Measurements from ENCODE around the gene SLC24A1. TPM values are rescaled to one million over a fixed set of nuclear protein-coding genes. Genes with fewer than 3 reads are reported as not detected.

The SLC24A1 gene
- total RNA-seq, 1 experiment from 2014 or later, result 13.0 TPM

DNA sequence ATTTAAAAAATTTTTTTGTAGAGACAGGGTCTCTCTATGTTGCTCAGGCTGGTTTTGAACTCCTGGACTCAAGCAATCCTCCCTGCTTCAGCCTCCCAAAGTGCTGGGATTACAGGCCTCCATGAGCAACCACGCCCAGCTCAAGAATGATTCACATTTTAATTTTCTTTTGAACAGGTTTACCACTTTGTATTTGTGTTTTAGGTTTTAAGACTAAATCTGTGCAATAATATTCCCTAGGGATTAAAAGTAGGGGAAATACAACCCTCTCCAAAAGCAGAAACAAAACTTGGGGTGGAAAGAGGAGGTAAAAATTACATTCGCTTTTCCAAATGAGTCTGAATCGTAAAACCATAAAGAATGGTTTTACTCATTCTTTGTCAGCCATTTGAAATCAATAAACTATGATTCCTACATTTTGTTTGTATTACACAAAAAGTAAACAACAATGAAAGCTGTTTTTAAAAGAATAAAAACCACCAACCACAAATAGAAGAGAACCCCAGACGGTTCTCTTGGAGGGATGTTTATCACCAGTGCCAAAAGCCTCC is 37.8 kb downstream of the SLC24A1 start:
- no peak for TF ChIP-seq TCF7L2 (IDR thresholded peaks at IDR 0.05; ENCODE audit: low read depth, low read length)
- TF ChIP-seq POLR2AphosphoS5 (IDR thresholded peaks at IDR 0.05; ENCODE audit: low read depth, low read length), result no peak
- TF ChIP-seq, protein P1, sequence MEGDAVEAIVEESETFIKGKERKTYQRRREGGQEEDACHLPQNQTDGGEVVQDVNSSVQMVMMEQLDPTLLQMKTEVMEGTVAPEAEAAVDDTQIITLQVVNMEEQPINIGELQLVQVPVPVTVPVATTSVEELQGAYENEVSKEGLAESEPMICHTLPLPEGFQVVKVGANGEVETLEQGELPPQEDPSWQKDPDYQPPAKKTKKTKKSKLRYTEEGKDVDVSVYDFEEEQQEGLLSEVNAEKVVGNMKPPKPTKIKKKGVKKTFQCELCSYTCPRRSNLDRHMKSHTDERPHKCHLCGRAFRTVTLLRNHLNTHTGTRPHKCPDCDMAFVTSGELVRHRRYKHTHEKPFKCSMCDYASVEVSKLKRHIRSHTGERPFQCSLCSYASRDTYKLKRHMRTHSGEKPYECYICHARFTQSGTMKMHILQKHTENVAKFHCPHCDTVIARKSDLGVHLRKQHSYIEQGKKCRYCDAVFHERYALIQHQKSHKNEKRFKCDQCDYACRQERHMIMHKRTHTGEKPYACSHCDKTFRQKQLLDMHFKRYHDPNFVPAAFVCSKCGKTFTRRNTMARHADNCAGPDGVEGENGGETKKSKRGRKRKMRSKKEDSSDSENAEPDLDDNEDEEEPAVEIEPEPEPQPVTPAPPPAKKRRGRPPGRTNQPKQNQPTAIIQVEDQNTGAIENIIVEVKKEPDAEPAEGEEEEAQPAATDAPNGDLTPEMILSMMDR (IDR thresholded peaks at IDR 0.05), result no peak
- TF ChIP-seq SIN3A (IDR thresholded peaks at IDR 0.05; ENCODE audit: borderline replicate concordance, insufficient read depth, low read depth, low read length), result no peak
- TF ChIP-seq, protein P2, sequence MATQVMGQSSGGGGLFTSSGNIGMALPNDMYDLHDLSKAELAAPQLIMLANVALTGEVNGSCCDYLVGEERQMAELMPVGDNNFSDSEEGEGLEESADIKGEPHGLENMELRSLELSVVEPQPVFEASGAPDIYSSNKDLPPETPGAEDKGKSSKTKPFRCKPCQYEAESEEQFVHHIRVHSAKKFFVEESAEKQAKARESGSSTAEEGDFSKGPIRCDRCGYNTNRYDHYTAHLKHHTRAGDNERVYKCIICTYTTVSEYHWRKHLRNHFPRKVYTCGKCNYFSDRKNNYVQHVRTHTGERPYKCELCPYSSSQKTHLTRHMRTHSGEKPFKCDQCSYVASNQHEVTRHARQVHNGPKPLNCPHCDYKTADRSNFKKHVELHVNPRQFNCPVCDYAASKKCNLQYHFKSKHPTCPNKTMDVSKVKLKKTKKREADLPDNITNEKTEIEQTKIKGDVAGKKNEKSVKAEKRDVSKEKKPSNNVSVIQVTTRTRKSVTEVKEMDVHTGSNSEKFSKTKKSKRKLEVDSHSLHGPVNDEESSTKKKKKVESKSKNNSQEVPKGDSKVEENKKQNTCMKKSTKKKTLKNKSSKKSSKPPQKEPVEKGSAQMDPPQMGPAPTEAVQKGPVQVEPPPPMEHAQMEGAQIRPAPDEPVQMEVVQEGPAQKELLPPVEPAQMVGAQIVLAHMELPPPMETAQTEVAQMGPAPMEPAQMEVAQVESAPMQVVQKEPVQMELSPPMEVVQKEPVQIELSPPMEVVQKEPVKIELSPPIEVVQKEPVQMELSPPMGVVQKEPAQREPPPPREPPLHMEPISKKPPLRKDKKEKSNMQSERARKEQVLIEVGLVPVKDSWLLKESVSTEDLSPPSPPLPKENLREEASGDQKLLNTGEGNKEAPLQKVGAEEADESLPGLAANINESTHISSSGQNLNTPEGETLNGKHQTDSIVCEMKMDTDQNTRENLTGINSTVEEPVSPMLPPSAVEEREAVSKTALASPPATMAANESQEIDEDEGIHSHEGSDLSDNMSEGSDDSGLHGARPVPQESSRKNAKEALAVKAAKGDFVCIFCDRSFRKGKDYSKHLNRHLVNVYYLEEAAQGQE (IDR thresholded peaks at IDR 0.05; ENCODE audit: insufficient read depth in 1 of 2, low read depth in 2 of 2, low read length in 1 of 2), result no peak
- ChIA-PET POLR2A (no interaction called here), CTCF (interaction anchor here (0.6 kb wide), 2 partner anchors 109 to 725 kb away, joined by 4 to 6 read pairs; no protein-coding TSS in a partner anchor)
- intact Hi-C loops (cut with micrococcal nuclease; ENCODE audit: unreplicated experiment), result no loop called here
- Histone ChIP-seq H3K36me3 (ENCODE audit: control insufficient read depth, insufficient read depth, low read length) (no peaks in the 10 kb centered on the region; the same call in 1 of the 2 replicates), H3K4me1 (ENCODE audit: control insufficient read depth, insufficient read depth, low read length) (no peaks in the 10 kb centered on the region), H3K9me3 (ENCODE audit: control insufficient read depth, insufficient read depth, low read depth, low read length) (no peaks in the 10 kb centered on the region), H3K27ac (ENCODE audit: low read length) (no peak overlapping the region), H3K27me3 (ENCODE audit: control insufficient read depth, insufficient read depth, low read length) (no peaks in the 10 kb centered on the region), H3K4me3 (ENCODE audit: low read depth in 2 of 2, low read length in 2 of 2) (no peak overlapping the region)
- no peak for ATAC-seq
- BruUV-seq (replicated peaks), result no TSS peak
- in situ Hi-C loops (cut with HindIII; ENCODE audit: low pct_unique_long_range_greater_than_20kb, low sequenced_read_pairs), result no loop called here
- DNase-seq (ENCODE audit: low read depth, low spot score), result no peak

GRCh38 chr15:65660927-65661326 is 39.2 kb downstream of the SLC24A1 start:
- Histone ChIP-seq H3K4me1 (ENCODE audit: control insufficient read depth, insufficient read depth, low read length) (no peaks in the 10 kb centered on the region), H3K27ac (ENCODE audit: low read length) (no peak overlapping the region), H3K9me3 (ENCODE audit: control insufficient read depth, insufficient read depth, low read depth, low read length) (no peaks in the 10 kb centered on the region), H3K4me3 (ENCODE audit: low read depth in 2 of 2, low read length in 2 of 2) (no peak overlapping the region), H3K27me3 (ENCODE audit: control insufficient read depth, insufficient read depth, low read length) (no peaks in the 10 kb centered on the region), H3K36me3 (ENCODE audit: control insufficient read depth, insufficient read depth, low read length) (no peaks in the 10 kb centered on the region; the same call in 1 of the 2 replicates)
- ATAC-seq, result no peak
- TF ChIP-seq, protein P1 (IDR thresholded peaks at IDR 0.05), result no peak
- DNase-seq (ENCODE audit: low read depth, low spot score), result no peak
- in situ Hi-C loops (cut with HindIII; ENCODE audit: low pct_unique_long_range_greater_than_20kb, low sequenced_read_pairs) (no loop called here), intact Hi-C loops (cut with micrococcal nuclease; ENCODE audit: unreplicated experiment) (no loop called here)
- ChIA-PET POLR2A (no interaction called here), CTCF (no interaction called here)
- BruUV-seq (replicated peaks), result no TSS peak

Data from Panc1 (cell line).